GM12874 (cell line): ENCODE results near the gene CAPN5.

Experiments used
- TF ChIP-seq, protein P1 (sequence below): IDR thresholded peaks from 2 replicates; pipeline ENCODE4 v1.5.1; 2011; ENCODE audit warnings: low read depth, mild to moderate bottlenecking, control low read depth, low read length, moderate library complexity; ENCODE audit not compliant: insufficient read depth

Gene CAPN5

DNA sequence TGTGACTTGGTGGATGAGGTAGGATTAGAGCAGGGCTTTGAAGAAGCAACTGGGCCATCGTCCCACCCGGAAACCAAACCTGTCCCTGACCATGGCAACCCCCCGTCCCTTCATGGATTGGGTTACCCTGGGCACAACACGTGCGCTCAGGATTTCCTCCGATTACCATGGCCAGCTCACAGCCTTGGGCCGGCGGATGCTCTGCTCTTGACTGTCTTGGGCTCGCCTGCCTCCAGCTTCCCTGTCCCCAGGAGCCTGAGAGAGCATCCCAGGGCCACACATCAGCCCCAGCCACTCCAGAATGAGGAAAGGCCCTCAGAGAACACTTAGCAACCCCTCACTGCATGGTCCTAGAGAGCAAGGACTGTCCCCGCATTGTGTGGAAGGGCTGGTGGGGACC is 84.1 kb downstream of the CAPN5 start:
- TF ChIP-seq, protein P1, sequence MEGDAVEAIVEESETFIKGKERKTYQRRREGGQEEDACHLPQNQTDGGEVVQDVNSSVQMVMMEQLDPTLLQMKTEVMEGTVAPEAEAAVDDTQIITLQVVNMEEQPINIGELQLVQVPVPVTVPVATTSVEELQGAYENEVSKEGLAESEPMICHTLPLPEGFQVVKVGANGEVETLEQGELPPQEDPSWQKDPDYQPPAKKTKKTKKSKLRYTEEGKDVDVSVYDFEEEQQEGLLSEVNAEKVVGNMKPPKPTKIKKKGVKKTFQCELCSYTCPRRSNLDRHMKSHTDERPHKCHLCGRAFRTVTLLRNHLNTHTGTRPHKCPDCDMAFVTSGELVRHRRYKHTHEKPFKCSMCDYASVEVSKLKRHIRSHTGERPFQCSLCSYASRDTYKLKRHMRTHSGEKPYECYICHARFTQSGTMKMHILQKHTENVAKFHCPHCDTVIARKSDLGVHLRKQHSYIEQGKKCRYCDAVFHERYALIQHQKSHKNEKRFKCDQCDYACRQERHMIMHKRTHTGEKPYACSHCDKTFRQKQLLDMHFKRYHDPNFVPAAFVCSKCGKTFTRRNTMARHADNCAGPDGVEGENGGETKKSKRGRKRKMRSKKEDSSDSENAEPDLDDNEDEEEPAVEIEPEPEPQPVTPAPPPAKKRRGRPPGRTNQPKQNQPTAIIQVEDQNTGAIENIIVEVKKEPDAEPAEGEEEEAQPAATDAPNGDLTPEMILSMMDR = no peak

DNA sequence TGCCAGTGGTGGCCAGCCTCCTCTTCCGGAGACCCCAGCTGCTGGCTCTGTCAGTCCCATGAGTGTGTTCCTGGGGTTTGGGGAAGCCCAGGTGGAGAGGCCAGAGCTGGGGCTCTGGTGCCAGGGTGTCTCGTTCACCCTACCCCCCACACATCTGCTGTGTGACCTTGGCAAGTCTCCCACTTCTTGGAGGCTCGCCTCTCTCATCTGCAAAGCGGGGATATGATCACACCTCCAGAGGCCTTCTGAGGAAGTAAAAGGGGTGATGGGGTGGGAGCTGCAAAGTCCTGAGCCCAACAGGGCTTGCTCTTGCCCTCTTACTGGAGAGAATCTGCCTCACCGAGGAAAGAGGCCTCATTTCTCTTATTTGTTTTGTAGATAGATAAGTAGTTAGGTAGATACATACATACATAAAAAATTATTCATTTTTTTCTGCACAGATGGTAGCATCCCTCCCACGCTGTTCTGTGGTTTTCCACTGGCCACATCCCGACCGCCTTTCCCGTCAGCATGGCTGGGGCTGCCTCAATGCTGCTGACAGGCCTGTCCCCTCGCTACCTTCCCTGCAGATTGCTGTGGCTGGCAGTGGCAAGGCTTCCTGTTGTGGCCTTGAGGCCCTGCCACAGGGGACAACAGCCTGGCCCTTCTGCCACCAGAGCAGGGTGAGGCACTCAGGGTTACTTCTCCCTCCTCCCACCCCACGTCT is 85.2 kb downstream of the CAPN5 start:
- TF ChIP-seq, protein P1 = no peak

DNA sequence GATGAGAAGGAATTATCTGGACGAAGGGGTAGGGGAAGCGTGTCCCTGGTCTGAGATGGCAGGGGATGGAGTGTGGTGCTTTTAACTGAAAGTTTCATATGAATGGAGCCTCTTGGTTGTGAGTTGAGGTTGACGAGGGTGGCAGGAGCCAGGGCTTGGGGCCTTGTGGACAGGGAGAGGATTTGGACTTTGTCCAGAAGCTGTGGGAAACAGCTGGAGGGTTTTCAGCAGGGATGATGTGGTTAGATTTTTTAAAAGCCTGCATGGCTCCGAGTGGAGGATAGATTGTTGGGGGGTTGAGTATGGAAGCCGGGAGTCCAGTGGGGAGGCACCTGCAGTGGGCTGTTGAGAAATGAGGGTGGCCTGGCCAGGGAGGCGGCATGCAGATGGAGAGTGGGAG is 86.1 kb downstream of the CAPN5 start:
- TF ChIP-seq, protein P1 = no peak

DNA sequence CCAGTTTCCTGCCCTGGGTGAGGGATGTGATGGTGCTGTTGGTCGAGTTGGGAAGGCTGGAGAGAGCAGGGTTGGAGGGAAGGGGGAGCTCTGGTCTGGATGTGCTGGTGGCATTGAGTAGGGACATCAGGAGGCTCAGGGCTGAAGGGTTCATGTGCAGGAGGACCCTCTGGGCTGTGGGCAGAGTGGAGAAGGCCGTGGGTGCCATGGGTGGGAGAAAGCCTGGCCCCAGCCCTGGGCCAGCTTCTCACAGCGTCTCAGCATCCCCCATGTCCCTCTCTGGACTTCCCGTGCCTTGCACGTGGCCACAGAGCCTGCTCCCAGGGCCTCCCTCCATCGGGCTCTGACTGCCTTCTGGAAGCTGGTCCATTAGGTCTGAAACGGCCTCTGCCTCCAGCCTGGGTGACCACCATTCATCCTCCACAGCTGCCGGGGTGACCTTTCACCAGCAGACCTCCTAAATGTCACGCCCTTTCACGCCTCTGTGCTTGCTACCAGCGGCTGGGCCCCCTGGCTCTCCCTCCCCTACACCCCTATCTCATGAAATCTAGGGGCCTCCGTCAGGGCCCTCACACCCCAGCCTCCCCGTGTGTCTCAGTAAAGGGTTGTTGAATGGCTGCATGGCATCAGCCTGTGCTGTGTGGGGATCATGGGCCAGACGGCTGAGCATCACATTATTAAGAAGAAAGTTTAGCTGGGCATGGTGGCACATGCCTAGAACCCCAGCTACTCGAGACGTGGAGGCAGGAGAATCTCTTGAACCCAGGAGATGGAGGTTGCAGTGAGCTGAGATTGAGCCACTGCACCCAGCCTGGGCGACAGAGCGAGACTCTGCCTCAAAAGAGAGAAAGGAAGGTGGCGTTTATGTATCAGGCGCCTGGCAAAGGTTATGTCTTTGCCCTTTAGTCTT is 86.8 kb downstream of the CAPN5 start:
- TF ChIP-seq, protein P1 = no peak

DNA sequence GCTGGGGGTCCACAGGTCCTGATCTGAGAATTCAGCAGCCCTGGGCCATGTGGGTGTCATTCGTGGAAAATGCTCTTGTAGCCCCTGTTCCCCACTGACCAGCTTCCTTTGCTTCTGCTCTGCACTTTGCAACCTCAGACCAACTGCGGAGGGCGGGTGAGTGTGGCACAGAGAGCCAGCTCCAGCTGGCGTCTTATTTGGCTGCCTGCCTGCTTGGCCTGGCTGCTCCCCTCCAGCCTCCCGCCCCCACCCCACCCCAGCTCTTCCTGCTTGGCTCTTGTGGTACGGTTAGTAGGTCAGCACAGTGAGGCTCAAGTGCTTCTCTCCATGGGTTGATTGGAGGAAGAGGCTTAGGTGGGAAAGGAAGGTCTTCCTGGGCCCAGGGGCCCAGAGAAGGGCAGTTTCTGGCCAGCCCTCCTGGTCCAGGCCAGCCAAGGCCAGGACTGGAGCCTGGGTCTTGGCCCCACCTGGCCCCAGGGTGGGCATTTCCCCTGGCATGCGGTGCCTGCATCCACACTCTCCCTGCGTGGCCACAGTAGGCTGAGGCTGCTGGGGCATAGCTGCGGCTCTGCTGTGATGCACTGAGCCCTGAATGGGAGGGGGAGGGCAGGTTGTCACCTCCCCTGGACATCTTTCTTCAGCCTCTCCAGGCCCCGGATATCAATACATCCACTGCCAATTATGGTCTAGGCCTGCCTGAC is 87.8 kb downstream of the CAPN5 start:
- TF ChIP-seq, protein P1 = no peak

DNA sequence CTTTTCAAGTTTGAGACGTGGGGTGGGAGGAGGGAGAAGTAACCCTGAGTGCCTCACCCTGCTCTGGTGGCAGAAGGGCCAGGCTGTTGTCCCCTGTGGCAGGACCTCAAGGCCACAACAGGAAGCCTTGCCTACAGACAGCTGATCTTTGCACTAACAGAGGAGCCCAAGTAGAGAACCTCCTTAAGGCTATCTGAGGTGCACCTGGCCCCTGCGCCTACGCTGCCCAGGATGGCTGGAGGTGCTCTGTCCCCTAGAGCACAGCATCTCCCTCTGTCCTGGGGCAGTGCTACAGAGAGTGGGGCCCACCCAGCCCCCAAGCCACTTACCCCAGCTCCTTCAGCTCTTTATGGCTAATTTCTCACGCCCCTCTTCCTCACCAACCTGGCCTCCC is 88.3 kb downstream of the CAPN5 start:
- TF ChIP-seq, protein P1 = no peak

DNA sequence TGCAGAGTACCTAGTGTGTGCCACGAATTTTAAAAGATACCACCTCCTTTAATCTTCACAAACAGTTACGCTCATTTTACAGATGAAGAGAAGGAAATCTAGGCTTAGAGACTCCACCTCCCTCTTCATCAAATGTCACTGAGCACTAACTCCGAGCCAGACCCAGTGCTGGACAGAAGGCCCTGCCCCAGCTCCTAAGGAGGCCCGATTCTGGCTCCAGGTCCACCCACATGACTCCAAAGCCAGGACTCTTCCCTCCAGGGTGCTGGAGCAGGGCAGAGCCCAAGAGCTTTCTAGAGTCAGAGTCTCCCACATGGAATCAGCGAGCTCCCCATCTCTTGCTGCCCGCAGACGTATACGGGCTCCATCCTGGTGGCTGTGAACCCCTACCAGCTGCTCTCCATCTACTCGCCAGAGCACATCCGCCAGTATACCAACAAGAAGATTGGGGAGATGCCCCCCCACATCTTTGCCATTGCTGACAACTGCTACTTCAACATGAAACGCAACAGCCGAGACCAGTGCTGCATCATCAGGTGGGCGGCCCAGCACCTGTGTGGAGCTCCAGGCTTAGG is 88.9 kb downstream of the CAPN5 start:
- TF ChIP-seq, protein P1 = no peak
